AG09319 (cell line): Measurements from ENCODE around the gene MED13.

ENCODE experiments used
- DNase-seq: peaks from one replicate; pipeline ENCODE4 v3.0.0-alpha.2; 2010; ENCODE audit warnings: low read depth; ENCODE audit errors: extremely low read depth
- CTCF ChIP-seq: IDR thresholded peaks from 2 replicates; pipeline ENCODE4 v1.5.1; 2011; ENCODE audit warnings: low read depth, mild to moderate bottlenecking, inconsistent platforms, low read length, moderate library complexity

MED13 gene

GRCh38 chr17:62051053-62051452, 14.0 kb downstream of the MED13 start:
- TF ChIP-seq CTCF = no peak
- DNase-seq = no peak

- no peak for TF ChIP-seq CTCF
- no peak for DNase-seq
These were observed 15.8 kb downstream of the MED13 start for GRCh38 chr17:62049299-62049698.

GRCh38 chr17:62048262-62048661, 16.8 kb downstream of the MED13 start:
- TF ChIP-seq CTCF = no peak
- no peak for DNase-seq

- no peak for DNase-seq
- no peak for TF ChIP-seq CTCF
These were observed 19.6 kb downstream of the MED13 start for GRCh38 chr17:62045517-62045916.

- DNase-seq = no peak
- no peak for TF ChIP-seq CTCF
These were observed 20.0 kb downstream of the MED13 start for GRCh38 chr17:62045109-62045508.

- TF ChIP-seq CTCF = no peak
- no peak for DNase-seq
These were observed 21.5 kb downstream of the MED13 start for GRCh38 chr17:62043602-62044001.

- TF ChIP-seq CTCF = no peak
- DNase-seq = no peak
These were observed 21.9 kb downstream of the MED13 start for GRCh38 chr17:62043140-62043539.
